Measurements from ENCODE around the gene RRAGB.

DNA sequence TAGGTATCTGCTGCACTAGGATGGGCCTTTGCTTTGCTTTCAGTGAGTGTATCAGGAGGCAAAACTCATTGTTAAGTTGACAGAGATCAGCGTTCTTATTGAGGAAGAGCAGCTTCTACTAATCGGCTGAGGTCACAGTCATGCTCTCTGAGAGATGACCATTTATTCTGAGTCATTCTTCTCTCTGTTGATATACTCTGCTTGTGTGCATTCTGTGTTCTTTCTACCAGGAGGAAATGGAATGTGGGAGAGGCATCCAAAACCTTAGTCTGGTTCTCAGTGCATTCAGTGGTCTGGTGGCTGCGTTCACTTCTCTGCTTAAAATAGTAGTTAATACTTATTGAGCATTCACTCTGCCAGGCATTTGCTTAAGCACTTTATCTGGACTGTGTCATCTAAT is 66.2 kb downstream of the RRAGB start:
- TF ChIP-seq CTCF (IDR thresholded peaks at IDR 0.05) (no peak), EP300 (IDR thresholded peaks at IDR 0.05) (no peak)
